ENCODE data around the gene NSFL1C.

NSFL1C gene

DNA sequence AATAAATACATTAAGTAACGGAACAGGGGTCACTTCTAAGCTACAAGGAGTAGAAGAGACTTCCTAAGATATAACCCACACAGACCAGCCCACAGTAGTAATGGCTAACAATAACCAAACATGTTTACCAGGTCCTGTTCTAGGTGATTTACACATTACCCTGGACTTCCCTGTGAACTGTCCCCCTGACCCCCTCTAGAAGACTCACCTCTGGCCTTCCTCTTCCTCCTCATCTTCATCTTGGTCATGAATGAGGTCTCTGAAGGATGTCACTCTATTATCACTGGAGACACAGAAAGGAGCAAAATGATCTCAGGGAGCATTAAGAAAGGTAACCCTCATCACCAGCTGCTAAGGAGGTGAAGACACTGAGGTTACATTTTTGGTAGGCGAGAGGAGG lies 8.7 kb downstream of the NSFL1C start:
- DNase-seq = no peak

DNA sequence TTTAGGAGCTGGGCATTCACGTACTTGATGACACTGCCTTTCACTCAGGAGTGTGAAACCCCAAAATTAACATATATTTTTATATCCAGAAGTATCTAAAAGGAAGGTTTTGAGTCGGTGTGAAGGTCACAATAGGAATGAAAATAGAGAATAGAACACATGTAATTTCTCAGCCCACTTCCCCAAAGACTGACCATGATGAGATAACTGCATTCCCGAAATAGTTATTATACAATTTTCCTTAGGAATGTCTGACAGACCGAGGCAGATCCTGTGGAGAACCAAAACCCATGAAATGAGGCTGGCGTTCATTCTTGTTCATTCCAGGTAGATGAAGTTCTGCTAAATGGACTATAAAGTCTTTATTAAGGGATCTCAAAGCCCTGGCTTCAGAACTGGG lies 10.3 kb downstream of the NSFL1C start:
- DNase-seq = no peak

DNA sequence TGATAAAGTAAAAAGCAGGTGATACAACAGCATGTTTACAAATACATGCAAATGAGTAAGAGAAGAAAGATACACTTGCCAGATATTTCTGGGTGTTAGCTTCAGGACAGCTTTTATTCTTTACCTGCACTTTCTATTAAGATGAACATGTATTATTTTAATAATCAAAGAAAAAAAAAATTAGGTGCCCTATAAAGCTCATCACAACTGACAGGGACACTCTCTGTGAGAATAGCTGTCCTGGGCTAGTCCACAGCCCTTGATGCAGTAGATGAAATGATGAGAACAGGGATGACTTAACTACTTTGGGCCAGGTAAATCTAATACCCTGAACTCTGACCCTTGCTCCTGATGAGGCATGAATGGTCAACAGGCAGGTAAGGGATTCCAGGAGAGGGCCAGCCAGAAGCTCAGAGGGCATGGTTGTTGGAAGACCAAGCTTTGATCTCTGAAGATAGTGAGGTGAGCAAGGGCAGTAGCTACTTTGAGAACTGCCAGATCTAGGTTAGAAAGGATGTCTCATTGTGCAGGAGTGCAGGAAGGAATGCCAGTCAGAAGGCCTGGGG lies 15.6 kb downstream of the NSFL1C start:
- no peak for DNase-seq

DNA sequence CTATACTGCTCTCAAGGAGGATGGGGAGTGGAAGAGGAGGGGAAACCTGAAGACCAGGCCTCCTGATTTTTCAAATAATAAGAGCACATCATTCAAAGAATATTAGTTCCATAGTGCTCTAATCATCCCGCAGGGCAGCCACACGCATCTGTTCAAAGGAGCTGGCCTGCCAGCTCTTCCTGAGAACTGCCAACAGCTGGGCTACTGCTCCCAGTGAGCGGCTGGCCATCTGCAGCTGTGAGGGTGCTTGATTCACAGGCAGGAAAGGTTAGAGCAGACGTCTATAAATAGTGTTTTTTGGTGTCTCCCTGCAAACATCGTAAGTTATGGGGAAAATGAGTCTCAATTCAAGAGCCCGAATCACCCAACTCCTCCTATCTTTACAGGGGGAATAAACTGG lies 17.3 kb downstream of the NSFL1C start:
- no peak for DNase-seq

DNA sequence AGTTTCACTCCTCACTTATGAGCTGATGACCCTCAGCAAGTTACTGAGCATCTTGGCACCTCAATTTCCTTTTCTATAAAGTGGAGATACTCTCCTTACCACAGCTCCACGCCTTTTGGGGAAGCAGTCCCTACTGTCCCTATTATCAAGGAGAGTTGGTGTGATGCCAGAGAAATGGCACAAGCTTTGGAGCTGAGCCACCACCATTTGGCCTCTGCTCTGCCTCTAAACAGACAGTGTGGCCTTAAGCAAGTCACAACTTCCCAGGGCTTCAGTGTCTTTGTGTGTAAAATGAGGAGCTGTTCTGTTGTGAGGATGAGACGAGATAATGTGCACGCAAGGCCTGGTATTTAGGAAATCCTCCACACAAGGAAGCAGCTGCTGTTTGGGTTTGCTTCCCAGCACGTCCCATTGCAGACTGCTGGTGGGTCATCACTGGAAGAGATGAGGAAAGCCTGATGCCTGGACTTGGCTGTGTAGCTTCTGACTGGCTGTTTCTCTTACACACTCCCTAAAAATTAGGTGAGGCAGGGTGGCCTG lies 18.5 kb downstream of the NSFL1C start:
- no peak for DNase-seq

DNA sequence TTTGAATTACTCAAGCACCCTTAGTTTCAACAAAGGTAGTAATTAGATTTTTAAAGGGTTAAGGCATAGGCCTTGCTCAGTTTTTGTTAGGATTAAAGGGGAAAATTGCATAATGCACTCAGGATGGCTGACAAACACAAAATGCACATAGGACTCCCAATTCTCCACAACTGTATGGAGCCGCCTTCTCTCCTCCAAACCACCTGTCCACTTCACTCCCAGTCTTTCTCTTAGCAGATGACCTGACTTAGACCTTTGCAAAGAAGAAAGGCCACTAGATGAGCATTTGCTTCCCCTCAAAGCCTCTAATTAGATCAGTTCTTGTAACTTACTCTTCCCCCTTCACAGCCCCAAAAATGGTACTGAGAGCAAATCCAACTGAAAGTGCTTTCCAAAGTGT lies 20.1 kb downstream of the NSFL1C start:
- DNase-seq = no peak

DNA sequence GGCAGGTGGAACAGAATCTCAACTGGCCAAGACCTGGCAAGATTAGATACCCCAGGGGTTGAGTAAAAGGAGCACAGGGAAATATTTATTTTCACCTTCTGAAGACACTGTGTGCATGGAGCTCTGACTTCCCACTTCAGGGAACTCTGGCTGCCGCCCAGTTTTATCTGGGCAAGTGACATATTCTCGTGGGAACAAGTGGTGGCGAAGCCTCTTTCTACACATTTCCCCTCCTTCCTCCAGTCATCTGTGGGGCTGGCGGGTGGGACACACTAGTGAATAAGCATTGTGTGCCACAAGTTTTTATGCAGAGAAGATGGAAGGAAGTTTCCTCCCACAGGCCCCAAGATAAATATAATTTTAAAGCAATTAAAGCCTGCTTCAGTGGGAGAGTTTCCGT lies 23.6 kb downstream of the NSFL1C start:
- no peak for DNase-seq

DNA sequence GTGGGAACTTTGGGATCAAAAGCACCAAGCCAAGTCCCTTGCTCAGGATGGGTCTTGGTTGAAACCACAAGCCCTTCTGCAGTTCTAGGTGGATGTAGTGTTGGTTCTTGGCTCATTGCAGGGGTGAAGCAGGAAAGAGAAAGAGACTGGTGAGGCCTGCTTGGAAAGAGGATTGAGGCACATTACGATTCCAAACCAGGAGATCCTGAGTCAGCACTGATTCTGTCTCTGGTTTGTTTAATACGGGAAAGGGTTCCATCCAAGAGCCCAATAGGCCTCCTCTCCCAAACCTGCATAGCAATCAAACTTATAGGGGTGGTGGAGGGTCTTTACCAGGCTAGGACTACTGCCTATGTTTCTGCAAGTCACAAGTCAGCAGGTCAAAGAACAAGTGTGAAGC lies 24.3 kb downstream of the NSFL1C start:
- no peak for DNase-seq

DNA sequence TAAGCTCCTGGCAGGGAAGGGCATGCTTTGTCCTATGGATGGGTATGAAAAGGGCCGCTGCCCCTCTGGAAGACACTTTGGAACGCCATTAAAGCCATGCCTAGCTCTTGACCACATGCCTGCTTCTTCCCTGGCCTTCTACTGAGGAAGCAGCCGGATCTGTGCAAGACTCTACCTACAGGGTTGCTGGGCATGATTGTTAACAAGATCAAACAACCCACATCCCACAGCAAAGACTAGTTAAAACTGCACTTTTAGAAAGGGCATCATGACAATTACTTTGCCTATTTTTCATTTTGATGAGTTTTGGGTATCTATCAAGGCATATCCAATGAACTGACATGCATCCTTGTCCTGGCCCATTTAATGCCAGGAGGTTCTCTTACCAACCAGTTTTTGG lies 25.5 kb downstream of the NSFL1C start:
- DNase-seq = no peak

DNA sequence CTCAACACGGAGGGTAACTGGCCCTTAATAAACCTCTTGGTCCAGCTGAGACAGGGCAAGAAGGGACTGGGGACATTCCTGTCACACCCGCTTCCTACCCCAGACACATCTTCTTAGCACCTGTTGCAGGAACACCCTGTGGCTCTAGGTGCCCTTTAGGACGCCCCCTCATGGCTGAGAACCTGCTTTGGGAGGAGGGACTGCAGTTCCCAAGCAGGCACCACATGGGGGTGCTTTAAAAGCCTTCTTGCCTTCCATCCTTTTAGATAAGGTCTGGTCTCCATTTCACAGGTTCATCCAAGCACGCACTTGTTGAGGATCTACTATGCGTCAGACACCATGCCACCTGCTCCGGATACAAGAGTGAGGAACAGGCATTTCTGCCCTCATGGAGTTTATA lies 26.6 kb downstream of the NSFL1C start:
- peak; percentile 66 for DNase-seq

DNA sequence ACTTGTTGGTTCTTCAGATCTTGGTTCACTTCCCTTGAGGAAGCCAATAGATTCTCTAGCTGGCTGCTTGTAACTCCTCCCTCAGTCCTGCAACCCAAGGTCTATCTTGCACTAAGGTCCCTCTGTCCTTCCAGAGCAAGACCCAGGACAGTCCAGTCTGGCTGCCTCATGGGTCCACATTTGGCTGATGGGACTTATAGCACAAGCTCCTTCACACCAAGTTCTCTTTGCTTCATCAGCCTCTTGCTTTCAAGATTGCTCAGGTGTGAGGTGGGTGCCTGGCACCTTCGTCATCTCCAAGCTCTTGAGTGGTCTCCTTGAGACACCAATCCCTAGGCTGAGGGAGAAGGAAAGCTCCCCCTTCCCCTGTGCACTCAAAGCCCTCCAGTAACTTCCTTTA lies 28.3 kb downstream of the NSFL1C start:
- no peak for DNase-seq

DNA sequence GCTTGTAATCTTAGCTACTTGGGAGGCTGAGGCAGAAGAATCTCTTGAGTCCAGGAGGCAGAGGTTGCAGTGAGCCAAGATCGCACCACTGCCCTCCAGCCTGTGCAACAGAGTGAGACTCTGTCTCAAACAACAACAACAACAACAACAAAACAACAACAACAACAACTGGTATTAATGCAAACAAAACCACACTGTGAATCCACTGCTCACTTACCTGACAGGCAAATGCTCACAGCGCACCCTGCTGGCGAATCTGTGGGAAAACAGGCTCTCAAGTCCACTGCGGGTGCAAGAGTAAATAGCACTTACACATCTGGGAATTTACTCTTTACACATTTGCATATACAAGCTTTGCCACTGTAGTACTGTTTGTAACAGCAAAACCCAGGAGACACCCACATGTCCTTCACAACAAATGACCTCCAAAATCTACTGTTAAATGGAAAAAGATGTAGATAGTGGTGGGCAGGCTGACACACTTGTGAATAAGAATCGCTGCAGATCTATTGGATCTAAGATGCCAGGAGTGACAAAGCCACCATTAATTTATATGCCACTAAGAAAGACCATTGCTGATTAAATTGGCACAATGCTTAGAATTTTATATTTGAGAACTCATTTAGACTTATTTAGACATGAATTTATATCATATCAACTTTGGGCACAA lies 29.3 kb downstream of the NSFL1C start:
- DNase-seq = peak; percentile 82

DNA sequence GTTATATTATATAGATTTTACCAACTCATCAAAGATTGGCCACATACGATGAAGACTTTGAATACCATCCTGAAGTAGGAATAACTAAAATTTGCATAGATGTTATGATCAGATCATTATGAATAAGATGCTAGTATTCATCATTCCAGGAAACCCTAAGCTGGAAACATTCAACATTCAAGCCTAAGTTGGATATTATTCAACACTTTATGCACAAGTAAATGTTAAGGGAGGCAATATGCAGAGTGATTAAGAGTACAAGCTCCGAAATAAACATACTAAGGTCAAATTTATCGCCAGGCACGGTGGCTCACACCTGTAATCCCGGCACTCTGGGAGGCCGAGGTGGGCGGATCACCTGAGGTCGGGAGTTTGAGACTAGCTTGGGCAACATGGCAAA lies 30.4 kb downstream of the NSFL1C start:
- no peak for DNase-seq

DNA sequence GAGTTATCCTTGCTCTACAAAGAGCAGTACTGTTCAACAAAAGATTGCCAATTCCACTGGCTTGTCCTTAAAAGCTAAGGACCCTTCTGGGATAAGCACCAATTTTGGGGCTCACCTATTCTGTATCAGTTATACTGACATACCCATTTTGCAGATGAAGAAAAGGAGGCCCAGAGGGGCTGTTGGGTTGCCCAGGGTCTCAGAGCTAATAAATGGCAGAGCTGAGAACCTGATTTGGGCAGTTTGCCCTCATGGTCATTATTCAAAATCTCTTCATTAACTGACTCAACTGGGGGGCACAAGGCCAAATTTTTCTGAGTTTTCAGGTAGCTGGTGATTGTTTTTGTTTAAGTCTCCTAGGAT lies 31.3 kb downstream of the NSFL1C start:
- DNase-seq = no peak

DNA sequence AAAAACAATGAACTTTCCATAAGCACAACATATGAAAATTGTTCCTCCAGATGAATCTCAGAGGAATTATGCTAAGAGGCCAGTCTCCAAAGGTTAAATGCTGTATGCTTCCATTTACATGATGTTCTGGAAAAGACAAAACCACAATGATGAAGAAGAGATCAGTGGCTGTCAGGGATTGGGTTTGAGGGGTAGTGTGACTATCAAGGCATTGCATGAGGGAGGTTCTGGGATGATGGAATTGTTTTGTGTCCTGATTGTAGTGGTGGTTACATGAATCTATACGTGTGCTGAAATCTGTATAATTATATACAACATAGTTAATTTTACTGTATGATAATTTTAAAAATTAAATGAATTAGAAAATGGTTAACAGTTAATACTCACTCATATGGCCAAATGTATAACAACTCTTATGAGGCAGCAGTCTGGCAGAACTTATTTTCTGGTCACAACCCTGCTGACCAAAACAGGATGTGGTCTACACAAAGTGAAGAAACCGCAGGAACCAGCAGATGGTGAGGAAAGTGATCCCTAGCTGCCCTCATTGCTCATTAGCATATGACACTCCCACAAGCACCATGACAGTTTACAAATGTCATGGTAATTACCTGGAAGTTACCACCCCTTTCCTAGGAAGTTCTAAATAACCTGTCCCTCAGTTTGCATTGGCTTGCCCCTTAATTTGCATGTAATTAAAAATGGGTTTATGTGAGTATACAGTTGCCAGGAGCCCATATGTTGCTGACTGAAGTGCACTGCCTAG lies 31.9 kb downstream of the NSFL1C start:
- no peak for DNase-seq

DNA sequence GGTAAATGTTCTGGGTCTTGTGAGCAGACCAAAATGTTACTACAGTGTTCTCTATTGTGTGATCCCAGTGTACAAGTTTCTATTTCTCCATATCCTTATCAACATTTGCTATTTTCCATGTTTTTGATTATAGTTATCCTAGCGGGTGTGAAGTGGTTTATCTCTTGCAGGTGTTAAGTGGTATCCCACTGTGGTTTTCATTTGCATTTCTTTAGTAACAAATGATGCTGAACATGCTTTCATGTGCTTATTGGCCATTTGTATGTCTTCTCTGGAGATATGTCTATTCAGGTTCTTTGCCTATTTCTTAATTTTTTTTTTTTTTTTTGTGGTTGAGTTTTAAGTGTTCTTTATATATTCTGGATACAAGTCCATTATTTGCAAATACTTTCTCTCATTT lies 35.5 kb downstream of the NSFL1C start:
- DNase-seq = no peak

DNA sequence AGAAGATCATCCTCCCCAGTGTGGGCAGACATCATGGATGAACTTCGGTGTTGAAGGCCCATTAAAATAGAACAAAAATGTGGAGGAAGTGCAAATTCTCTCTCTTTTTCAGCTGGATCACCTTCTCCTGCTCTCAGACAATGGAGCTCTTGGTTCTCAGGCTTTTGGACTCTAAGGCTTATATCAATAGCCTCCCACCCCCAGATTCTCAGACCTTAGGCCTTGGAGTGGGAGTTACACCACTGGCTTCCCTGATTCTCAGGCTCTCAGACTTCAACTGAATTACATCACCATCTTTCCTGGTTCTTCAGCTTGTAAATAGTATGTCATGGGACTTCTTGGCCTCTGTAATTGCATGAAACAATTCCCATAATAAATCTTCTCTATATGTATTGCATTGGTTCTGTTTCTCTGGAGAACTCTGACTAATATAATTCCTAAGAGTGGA lies 36.6 kb downstream of the NSFL1C start:
- no peak for DNase-seq

DNA sequence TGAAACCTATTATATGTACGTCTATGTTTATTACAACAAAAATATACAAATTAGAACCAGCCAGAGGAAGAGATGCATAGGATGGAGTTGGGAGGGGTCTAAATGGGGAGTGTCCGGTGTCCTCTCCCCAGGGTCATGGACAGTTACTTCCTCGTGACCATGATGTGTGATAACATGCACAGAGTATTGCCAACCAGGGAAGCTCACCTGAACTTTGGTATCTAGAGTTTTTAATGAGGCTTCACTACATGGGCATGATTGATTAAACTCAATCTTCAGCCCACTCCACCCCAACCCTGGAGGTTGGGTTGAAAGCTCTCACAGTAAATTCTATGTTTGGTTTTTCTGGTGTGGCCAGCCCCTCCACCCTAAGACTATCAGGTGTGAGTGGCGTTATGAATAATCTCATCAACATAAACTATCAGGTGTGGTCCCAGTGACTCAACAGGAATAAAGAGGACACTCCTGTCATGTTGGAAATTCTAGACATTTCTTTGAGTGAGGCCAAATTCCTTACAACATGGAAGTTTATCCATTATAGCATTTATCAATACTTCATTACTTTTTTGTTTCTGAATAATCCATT lies 37.4 kb downstream of the NSFL1C start:
- DNase-seq = no peak

DNA sequence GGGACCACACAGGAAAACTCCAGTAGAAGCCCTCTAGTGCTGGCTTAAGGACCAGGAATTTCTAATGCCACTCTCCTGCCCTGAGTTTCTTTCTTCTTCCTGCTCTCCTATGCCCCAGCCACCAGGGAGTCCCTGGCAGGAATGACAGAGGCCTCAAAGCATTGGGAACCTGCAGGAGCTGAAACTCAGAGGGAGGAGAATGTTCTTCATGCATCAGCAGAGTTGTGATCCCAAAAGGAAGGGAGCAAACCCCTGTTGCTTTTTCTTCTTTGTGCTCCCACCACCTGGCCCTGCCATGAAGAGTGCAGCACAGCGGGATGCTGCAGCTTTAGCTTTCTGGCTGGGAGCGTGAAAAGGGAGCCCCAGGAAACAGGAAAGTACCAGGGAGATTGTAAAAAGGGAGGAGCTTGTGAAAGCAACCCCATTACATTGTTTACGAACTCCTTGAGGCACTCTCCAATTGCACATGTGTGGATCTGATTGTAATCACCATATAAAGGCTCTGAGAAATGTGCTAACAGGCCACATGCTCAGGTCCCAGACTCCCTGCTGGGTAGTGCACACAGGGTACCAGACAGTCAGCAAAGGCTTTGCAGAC lies 39.1 kb downstream of the NSFL1C start:
- DNase-seq = no peak

DNA sequence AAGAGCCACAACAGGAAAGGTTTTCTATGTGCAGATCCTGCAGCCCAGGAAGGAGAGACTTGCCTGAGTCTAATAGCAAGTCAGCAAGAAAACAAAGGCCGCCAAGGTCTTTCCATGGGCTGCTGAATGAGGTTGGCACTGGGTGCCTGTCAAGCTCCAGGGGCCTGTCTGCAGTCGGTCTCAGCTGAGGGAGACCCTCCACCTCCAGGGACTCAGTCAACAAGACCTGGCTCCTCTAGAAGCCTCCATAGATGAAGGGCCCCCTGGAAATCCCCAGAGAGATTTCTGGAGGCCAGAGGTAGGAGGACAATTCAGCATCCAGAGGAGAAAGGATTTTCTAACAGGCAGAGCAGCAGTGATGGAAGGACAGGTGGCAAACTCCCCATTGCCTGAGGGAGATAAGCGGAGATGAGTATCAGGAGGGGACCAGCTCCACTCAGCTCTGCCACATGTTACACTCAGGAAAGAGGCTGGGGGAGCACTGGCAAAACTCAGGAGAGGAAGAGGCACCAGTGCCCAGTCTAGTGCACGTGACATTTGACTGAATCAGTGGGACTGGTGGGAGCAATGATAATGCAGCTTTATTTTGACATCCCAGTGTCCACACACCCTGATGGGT lies 40.3 kb downstream of the NSFL1C start:
- no peak for DNase-seq

DNA sequence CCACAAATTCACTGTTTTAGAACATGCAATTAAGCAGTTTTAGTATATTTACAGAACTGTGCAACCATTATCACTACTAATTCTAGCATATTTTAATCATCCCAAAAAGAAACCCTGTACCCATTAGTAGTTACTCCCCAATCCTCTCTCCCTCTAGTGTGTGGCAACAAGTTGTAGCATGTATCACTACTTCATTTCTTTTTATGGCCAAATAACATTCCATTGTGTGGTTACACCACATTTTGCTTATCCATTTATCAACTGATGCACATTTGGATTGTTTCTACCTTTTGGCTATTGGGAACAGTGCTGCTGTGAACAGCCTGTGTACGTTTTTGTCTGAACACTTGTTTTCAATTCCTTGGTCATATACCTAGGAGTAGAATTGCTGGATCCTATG lies 42.3 kb downstream of the NSFL1C start:
- no peak for DNase-seq

DNA sequence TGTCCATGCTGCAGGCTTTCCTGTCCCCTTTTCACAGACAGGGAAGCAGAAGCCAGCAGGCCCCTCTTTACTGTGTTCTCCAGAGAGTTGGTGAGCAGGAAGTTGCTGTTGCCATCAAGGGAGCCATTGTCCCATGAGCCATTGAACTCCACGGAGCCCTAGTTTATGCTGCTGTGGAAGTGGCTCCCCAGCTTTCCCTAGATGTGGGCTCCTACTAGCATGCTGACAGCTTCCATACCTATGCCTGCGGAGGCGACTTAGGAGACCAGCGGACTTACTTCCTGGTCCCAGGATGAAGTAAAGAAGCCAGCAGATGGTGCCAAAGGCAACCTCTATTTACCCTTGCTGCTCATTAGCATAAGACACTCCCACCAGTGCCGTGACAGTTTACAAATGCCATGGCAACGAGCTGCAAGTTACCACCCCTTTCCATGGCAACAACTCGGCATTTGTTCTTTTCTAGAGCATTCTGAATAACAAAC lies 43.0 kb downstream of the NSFL1C start:
- DNase-seq = peak; percentile 83

DNA sequence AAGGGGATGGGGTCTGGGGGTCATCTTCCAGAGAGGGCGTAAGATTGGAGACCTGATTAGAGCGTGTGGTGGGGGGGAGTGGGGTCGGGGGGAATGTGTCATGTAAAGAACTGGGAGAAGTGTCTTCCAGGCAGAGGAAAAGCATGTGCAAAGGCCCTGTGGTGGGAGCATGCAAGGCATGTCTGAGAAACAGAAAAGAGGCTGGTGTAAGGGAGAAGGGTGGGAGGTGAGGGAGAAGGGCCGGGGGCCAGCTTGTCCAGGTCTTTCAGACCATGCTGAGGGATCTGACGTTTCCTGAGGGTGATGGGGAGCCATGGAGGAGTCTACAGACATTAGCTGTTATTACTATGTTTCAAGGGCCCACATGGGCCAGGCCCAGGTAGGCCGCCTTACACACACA lies 43.4 kb downstream of the NSFL1C start:
- DNase-seq = no peak

All from islet precursor cell (in vitro differentiated cells).